ENCODE measurements around the gene TRIOBP.
A peak's percentile ranks its signal among the peaks of the same experiment; 100 is the strongest.

The TRIOBP gene

GRCh38 chr22:37808294-37808657 is 111.4 kb downstream of the TRIOBP start:
- DNase-seq, result no peak

GRCh38 chr22:37809672-37810333 is 113.0 kb downstream of the TRIOBP start:
- DNase-seq, result no peak

- no peak for DNase-seq
These were observed 115.0 kb downstream of the TRIOBP start for GRCh38 chr22:37811867-37812266.

- no peak for DNase-seq
These were observed 116.2 kb downstream of the TRIOBP start for GRCh38 chr22:37812869-37813678.

GRCh38 chr22:37815593-37815992 is 118.7 kb downstream of the TRIOBP start:
- no peak for DNase-seq

GRCh38 chr22:37816543-37817180 is 119.8 kb downstream of the TRIOBP start:
- no peak for DNase-seq

- peak; percentile 81 for DNase-seq
These were observed 121.0 kb downstream of the TRIOBP start for GRCh38 chr22:37817705-37818408.

- peak; percentile 72 for DNase-seq
These were observed 121.7 kb downstream of the TRIOBP start for GRCh38 chr22:37818409-37819104.

- no peak for DNase-seq
These were observed 122.2 kb downstream of the TRIOBP start for GRCh38 chr22:37819105-37819433.

GRCh38 chr22:37820350-37820749 is 123.5 kb downstream of the TRIOBP start:
- DNase-seq, result no peak

GRCh38 chr22:37822079-37822833 is 125.4 kb downstream of the TRIOBP start:
- DNase-seq, result no peak

GRCh38 chr22:37823134-37823985 is 126.5 kb downstream of the TRIOBP start, which contains the start of gene GALR3:
TSS of gene GALR3 (plus strand) at chr22:37823382. CDS start at chr22:37823407, 25 bp downstream.
- no peak for DNase-seq

GRCh38 chr22:37824674-37825641 is 128.1 kb downstream of the TRIOBP start:
- peak; percentile 28 for DNase-seq

Data from activated CD4-positive, alpha-beta T cell treated with anti-CD3 and anti-CD28 coated beads, Interleukin-2, amount 50 U/mL, for 16 hours (primary cell).